Measurements from ENCODE around the gene ORAI1. TPM values are rescaled to one million over a fixed set of nuclear protein-coding genes. Genes with fewer than 3 reads are reported as not detected.
A peak's percentile ranks its signal among the peaks of the same experiment; 100 is the strongest.
"Not testable (repeated sequence)": the region's sequence is repeated elsewhere in the genome, so short reads cannot be mapped to it uniquely, and the experiment has no call there.

Gene ORAI1
- total RNA-seq, 2 experiments from 2014 or later: 39.7 to 42.3 TPM

DNA sequence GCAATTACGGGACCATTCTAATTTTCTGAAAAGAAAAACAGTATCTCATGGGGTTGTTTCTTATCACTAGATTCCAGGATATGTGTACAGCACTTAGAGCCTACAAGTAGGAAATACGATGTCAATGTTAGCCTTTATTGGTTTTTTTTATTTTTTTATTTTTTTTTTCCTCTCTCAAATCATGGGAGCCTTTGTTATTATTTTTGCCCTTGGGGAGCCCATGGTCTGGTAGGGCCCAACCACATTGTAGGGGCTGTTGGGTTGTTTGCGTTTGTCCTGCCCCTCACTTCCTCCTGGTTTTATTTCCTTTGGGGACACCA is 37.2 kb downstream of the ORAI1 start:
- ChIA-PET CTCF (interaction anchor here (3.2 kb wide), 1 partner anchor 8 kb away, joined by 12 read pairs; no protein-coding TSS in a partner anchor), POLR2A (no interaction called here)
- H3K4me1 ChIP-seq (ENCODE audit: insufficient read depth, low read length): peaks cover 96% of the 10 kb centered on the region
- ATAC-seq (ENCODE audit: poor library complexity) (no peak), DNase-seq (no peak)
- H3K9me3 Mint-ChIP-seq: no peaks in the 10 kb centered on the region
- H3K36me3 Mint-ChIP-seq (ENCODE audit: low read depth): peaks cover 11% of the 10 kb centered on the region
- intact Hi-C loops (cut with DNase I, micrococcal nuclease): no loop called here
- H3K4me3 ChIP-seq (ENCODE audit: low read length): no peak overlapping the region
- peaks cover 80% of the 10 kb centered on the region for H3K4me1 Mint-ChIP-seq (ENCODE audit: low read depth)
- H3K4me3 Mint-ChIP-seq: peak overlapping the region; percentile 42
- no peaks in the 10 kb centered on the region for H3K27me3 Mint-ChIP-seq
- H3K9me3 ChIP-seq (ENCODE audit: control insufficient read depth in 1 of 2, insufficient read depth in 1 of 2, low read length in 2 of 2): no peaks in the 10 kb centered on the region
- no peaks in the 10 kb centered on the region for H3K27me3 ChIP-seq (ENCODE audit: control insufficient read depth in 1 of 2, insufficient read depth in 2 of 2, low read length in 2 of 2)
- TF ChIP-seq, protein P1, sequence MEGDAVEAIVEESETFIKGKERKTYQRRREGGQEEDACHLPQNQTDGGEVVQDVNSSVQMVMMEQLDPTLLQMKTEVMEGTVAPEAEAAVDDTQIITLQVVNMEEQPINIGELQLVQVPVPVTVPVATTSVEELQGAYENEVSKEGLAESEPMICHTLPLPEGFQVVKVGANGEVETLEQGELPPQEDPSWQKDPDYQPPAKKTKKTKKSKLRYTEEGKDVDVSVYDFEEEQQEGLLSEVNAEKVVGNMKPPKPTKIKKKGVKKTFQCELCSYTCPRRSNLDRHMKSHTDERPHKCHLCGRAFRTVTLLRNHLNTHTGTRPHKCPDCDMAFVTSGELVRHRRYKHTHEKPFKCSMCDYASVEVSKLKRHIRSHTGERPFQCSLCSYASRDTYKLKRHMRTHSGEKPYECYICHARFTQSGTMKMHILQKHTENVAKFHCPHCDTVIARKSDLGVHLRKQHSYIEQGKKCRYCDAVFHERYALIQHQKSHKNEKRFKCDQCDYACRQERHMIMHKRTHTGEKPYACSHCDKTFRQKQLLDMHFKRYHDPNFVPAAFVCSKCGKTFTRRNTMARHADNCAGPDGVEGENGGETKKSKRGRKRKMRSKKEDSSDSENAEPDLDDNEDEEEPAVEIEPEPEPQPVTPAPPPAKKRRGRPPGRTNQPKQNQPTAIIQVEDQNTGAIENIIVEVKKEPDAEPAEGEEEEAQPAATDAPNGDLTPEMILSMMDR (IDR thresholded peaks at IDR 0.05): no peak
- peaks cover 4% of the 10 kb centered on the region for H3K36me3 ChIP-seq (ENCODE audit: insufficient read depth, low read length)
- H3K27ac Mint-ChIP-seq: peak overlapping the region; percentile 94
- H3K27ac ChIP-seq (ENCODE audit: low read depth in 1 of 2, low read length in 2 of 2): peak overlapping the region in 1 of 2 donors; percentile 20

DNA sequence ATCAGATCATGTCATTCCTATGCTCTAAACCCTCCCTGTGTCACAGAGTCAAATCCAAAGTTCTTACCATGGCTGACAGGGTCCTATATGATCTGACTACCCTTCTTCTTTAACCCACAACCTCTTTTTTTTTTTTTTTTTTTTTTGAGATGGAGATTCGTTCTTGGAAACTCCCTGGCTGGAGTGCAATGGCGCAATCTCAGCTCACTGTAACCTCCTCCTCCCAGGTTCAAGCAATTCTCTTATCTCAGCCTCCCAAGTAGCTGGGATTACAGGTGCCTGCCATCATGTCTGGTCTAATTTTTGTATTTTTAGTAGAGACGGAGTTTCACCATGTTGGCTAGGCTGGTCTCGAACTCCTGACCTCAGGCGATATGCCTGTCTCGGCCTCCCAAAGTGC is 40.5 kb downstream of the ORAI1 start:
- H3K36me3 ChIP-seq (ENCODE audit: insufficient read depth, low read length); H3K4me3 ChIP-seq (ENCODE audit: low read length); H3K27me3 ChIP-seq (ENCODE audit: control insufficient read depth in 1 of 2, insufficient read depth in 2 of 2, low read length in 2 of 2); H3K27me3 Mint-ChIP-seq; H3K27ac ChIP-seq (ENCODE audit: low read depth in 1 of 2, low read length in 2 of 2); H3K36me3 Mint-ChIP-seq (ENCODE audit: low read depth); H3K9me3 ChIP-seq (ENCODE audit: control insufficient read depth in 1 of 2, insufficient read depth in 1 of 2, low read length in 2 of 2); DNase-seq; H3K9me3 Mint-ChIP-seq; ATAC-seq (ENCODE audit: poor library complexity): not testable (repeated sequence)
- H3K4me1 ChIP-seq (ENCODE audit: insufficient read depth, low read length): peaks cover 89% of the 10 kb centered on the region
- peak overlapping the region; percentile 68 for H3K4me3 Mint-ChIP-seq
- peak overlapping the region; percentile 82 for H3K27ac Mint-ChIP-seq
- ChIA-PET POLR2A (interaction anchor here (8.5 kb wide), 1 partner anchor 39 kb away, joined by 193 read pairs; the partner anchor contains the start of gene ORAI1), CTCF (interaction anchor here (0.6 to 3.4 kb wide), 3 partner anchors 39 to 229 kb away, joined by 3 to 45 read pairs (median 5); partner anchors contain the start of gene ORAI1)
- peaks cover 65% of the 10 kb centered on the region for H3K4me1 Mint-ChIP-seq (ENCODE audit: low read depth)
- intact Hi-C loops (cut with DNase I, micrococcal nuclease): loop anchor here in 1 of 2 experiments (1.0 kb wide), 1 partner anchor 8 kb away; no protein-coding TSS in a partner anchor

DNA sequence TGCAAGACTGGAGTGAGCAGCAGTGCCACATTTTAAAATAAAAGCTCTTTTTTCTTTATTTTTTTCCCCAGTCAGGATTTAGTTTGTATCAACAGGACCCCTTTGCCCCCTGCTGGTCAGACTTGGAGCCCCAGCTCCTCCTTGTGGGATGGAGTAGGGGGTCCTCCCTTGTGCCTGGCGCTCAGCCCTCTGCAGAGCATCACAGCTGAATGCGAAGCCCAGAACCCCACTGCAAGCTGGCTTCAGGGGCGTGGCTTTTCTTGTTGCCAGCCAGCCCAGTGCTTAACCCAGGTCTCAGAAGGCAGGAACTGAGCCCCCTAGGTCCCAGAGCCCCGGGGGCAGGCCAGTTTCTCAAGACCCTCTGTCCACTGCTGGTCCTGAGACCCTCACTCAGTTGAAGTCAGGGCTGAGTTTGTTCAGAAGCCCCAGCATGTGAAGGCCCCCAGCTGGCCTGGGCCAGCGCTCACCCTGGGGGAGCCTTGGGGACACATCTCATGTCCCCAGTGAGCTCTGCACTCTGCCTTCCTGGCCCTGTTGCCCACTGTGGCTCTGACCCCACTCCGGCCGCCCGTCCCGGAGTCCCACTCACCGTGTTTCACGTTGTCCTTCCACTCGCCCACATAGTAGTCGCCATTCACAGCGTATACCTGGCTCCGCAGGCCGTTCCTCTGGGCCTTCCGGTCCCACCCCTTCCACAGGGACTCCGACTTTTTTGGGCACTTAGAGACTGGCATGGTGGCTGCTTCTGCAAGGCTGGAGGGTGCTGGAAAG is 42.6 kb downstream of the ORAI1 start:
- intact Hi-C loops (cut with DNase I, micrococcal nuclease): loop anchor here (1.0 to 2.0 kb wide), 2 partner anchors 42 to 117 kb away; partner anchors contain the start of gene ORAI1 (in 1 of the 2)
- ATAC-seq (ENCODE audit: poor library complexity) (no peak), DNase-seq (peak; percentile 38 to 81 (median 59))
- Histone ChIP-seq H3K4me3 (ENCODE audit: low read length) (no peak overlapping the region), H3K4me1 (ENCODE audit: insufficient read depth, low read length) (peaks cover 83% of the 10 kb centered on the region), H3K36me3 (ENCODE audit: insufficient read depth, low read length) (peaks cover 4% of the 10 kb centered on the region), H3K9me3 (ENCODE audit: control insufficient read depth in 1 of 2, insufficient read depth in 1 of 2, low read length in 2 of 2) (no peaks in the 10 kb centered on the region), H3K27ac (ENCODE audit: low read depth in 1 of 2, low read length in 2 of 2) (no peak overlapping the region), H3K27me3 (ENCODE audit: control insufficient read depth in 1 of 2, insufficient read depth in 2 of 2, low read length in 2 of 2) (no peaks in the 10 kb centered on the region)
- Mint-ChIP-seq H3K4me3 (peak overlapping the region; percentile 65), H3K36me3 (ENCODE audit: low read depth) (peaks cover 12% of the 10 kb centered on the region), H3K27me3 (no peaks in the 10 kb centered on the region), H3K9me3 (no peaks in the 10 kb centered on the region), H3K4me1 (ENCODE audit: low read depth) (peaks cover 66% of the 10 kb centered on the region), H3K27ac (peak overlapping the region; percentile 83)
- ChIA-PET CTCF (interaction anchor here (0.6 to 4.9 kb wide), 19 partner anchors 10 to 175 kb away, joined by 3 to 76 read pairs (median 4); partner anchors contain the start of gene ORAI1), POLR2A (interaction anchor here (0.6 to 8.5 kb wide), 18 partner anchors 9 to 1582 kb away, joined by 3 to 193 read pairs (median 4); partner anchors contain the start of genes KDM2B, ORAI1 and RNU4-1)
- TF ChIP-seq, protein P1 (IDR thresholded peaks at IDR 0.05): peak; percentile 77

Data from CD4-positive, alpha-beta T cell (primary cell).